Transverse colon (tissue), 3 donors: ENCODE measurements around the gene MYH14.

Source experiments
- CTCF ChIP-seq, 5 experiments: fragments of 200-600 bp in 3 of 5; fragments of 450-650 bp in 2 of 5; sonication (generic) in 3 of 5; IDR thresholded peaks; 1 replicate in 2 of 5; 2 replicates in 3 of 5; pipeline ENCODE4 v1.5.1; 2016 to 2017; ENCODE audit warnings: antibody characterized with exemption in 5 of 5, inconsistent platforms in 3 of 5, mild to moderate bottlenecking in 2 of 5, moderate library complexity in 1 of 5
- EP300 ChIP-seq: sonication (generic); formaldehyde crosslinking; IDR thresholded peaks from one replicate; pipeline ENCODE4 v1.6.1; 2017; ENCODE audit warnings: antibody characterized with exemption, low read depth
- POLR2A ChIP-seq: fragments of 450-650 bp; IDR thresholded peaks from one replicate; pipeline ENCODE4 v1.6.1; 2016; ENCODE audit warnings: antibody characterized with exemption, mild to moderate bottlenecking, moderate library complexity

DNA sequence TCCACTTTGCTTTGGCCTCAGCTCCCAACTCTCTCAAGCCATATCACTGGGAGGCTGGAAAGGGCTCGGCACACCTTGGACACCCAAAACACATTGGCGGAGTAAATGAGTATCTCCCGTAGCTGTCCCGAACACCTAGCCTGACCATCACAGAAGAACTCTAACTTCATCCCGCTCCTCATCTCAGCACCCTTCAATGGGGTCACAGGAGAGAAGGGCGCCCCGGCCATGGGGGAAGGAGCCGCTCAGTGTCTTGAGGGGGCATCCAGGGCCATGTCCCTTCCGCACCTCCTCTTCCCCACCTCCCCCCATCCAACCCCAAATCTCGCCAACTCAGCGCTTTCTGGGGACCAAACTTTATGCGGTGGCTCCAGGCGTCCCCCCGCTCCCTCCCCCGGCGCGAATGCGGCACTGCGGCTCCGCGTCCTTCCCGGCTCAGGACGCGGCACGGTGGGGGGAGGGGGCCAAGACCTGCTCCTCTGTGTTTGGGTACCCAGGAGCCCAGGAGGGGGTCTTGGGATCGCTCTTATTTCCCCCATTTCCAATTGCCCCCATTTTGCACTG is 122.8 kb downstream of the MYH14 start:
- TF ChIP-seq POLR2A, result no peak
- TF ChIP-seq CTCF (IDR thresholded peaks at IDR 0.05), result no peak
- no peak for TF ChIP-seq EP300
